ENCODE results near the gene MRPL12.

The MRPL12 gene

DNA sequence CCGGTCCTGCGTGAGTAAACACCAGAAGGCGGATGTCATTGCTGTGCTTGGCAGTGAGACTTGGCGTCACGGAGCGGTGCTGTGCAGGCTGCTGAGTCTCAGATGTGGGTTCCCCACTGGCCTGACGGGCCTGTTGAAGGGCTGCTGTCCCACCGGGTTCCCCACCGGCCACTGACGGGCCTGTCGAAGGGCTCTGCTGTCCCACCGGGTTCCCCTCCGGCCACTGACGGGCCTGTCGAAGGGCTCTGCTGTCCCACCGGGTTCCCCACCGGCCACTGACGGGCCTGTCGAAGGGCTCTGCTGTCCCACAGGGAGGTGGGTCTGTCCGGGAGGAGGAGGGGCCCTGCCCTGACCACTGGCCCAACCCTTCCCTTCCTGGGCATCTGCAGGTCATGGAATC, 16.6 kb upstream of the MRPL12 start:
- H2AFZ ChIP-seq (ENCODE audit: low read length) = no peak overlapping the region
- TF ChIP-seq EZH2 (IDR thresholded peaks at IDR 0.05; ENCODE audit: borderline replicate concordance, low read length) = no peak
- TF ChIP-seq, protein P1, sequence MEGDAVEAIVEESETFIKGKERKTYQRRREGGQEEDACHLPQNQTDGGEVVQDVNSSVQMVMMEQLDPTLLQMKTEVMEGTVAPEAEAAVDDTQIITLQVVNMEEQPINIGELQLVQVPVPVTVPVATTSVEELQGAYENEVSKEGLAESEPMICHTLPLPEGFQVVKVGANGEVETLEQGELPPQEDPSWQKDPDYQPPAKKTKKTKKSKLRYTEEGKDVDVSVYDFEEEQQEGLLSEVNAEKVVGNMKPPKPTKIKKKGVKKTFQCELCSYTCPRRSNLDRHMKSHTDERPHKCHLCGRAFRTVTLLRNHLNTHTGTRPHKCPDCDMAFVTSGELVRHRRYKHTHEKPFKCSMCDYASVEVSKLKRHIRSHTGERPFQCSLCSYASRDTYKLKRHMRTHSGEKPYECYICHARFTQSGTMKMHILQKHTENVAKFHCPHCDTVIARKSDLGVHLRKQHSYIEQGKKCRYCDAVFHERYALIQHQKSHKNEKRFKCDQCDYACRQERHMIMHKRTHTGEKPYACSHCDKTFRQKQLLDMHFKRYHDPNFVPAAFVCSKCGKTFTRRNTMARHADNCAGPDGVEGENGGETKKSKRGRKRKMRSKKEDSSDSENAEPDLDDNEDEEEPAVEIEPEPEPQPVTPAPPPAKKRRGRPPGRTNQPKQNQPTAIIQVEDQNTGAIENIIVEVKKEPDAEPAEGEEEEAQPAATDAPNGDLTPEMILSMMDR (IDR thresholded peaks at IDR 0.05; ENCODE audit: low read length) = no peak
- H3K4me1 ChIP-seq (ENCODE audit: insufficient read depth, low read length, severe bottlenecking) = peaks cover 28% of the 10 kb centered on the region
- H3K79me2 ChIP-seq (ENCODE audit: insufficient read depth, low read length) = peaks cover 15% of the 10 kb centered on the region
- H3K4me2 ChIP-seq (ENCODE audit: low read length) = no peak overlapping the region
- H3K27ac ChIP-seq (ENCODE audit: low read depth, low read length, poor library complexity, severe bottlenecking) = no peak overlapping the region
- H3K9me3 ChIP-seq (ENCODE audit: low read length) = no peaks in the 10 kb centered on the region
- H4K20me1 ChIP-seq (ENCODE audit: insufficient read depth, low read length) = no peaks in the 10 kb centered on the region
- H3K36me3 ChIP-seq (ENCODE audit: insufficient read depth, low read length) = peaks cover 62% of the 10 kb centered on the region
- no peaks in the 10 kb centered on the region for H3F3A ChIP-seq (ENCODE audit: insufficient read depth, low read length)
- no peak overlapping the region for H3K4me3 ChIP-seq (ENCODE audit: low read depth, low read length, poor library complexity, severe bottlenecking)
- no peak overlapping the region for H3K9ac ChIP-seq (ENCODE audit: low read length)
- H3K27me3 ChIP-seq (ENCODE audit: insufficient read depth, low read length) = no peaks in the 10 kb centered on the region
- no peaks in the 10 kb centered on the region for H3K9me2 ChIP-seq (ENCODE audit: low read depth, low read length)

DNA sequence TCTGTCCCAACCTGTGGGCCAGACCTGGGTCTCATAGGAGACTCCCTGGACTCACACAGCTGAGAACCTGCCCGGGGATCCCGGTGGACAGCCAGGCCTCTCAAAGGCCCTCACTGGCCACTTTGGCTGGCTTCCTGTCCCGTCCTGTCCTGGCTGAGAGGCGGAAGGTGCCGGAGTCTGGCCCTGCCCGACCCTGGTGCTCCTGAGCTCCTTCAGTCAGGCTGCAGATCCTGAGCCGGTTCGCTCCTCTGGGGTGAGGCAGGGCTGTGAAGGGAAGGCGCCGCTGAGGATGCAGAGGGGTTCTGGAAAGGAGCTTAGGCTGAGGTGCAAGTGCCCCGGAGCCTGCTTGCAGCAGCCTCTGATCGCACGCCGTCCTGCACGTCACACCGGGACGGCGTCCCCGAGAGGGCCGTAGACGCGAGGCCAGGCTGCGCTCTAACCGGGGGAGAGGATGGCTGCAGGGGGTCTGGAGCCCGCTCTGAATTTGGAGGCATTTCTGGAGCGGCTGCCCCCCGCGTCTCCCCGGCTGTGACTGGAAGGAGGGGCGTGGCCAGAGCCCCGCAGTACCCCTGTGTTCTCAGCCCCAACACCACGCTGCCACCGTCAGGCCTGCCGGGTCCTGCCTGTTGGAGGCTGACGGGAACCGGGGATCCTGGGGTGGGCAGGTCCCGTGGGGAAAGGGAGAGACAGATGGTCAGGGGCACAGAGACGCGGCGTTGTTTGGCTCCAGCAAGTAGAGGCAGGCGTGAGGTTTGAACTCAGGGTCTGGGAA, 15.2 kb upstream of the MRPL12 start:
- Histone ChIP-seq H3K4me2 (ENCODE audit: low read length) (no peak overlapping the region), H2AFZ (ENCODE audit: low read length) (no peak overlapping the region), H3K4me3 (ENCODE audit: low read depth, low read length, poor library complexity, severe bottlenecking) (no peak overlapping the region), H4K20me1 (ENCODE audit: insufficient read depth, low read length) (no peaks in the 10 kb centered on the region), H3K36me3 (ENCODE audit: insufficient read depth, low read length) (peaks cover 72% of the 10 kb centered on the region), H3K4me1 (ENCODE audit: insufficient read depth, low read length, severe bottlenecking) (peaks cover 16% of the 10 kb centered on the region), H3K9me3 (ENCODE audit: low read length) (no peaks in the 10 kb centered on the region), H3K27ac (ENCODE audit: low read depth, low read length, poor library complexity, severe bottlenecking) (no peak overlapping the region), H3F3A (ENCODE audit: insufficient read depth, low read length) (no peaks in the 10 kb centered on the region), H3K79me2 (ENCODE audit: insufficient read depth, low read length) (peaks cover 10% of the 10 kb centered on the region), H3K9me2 (ENCODE audit: low read depth, low read length) (no peaks in the 10 kb centered on the region), H3K9ac (ENCODE audit: low read length) (no peak overlapping the region), H3K27me3 (ENCODE audit: insufficient read depth, low read length) (no peaks in the 10 kb centered on the region)
- TF ChIP-seq, protein P1 (IDR thresholded peaks at IDR 0.05; ENCODE audit: low read length) = no peak
- TF ChIP-seq EZH2 (IDR thresholded peaks at IDR 0.05; ENCODE audit: borderline replicate concordance, low read length) = no peak

DNA sequence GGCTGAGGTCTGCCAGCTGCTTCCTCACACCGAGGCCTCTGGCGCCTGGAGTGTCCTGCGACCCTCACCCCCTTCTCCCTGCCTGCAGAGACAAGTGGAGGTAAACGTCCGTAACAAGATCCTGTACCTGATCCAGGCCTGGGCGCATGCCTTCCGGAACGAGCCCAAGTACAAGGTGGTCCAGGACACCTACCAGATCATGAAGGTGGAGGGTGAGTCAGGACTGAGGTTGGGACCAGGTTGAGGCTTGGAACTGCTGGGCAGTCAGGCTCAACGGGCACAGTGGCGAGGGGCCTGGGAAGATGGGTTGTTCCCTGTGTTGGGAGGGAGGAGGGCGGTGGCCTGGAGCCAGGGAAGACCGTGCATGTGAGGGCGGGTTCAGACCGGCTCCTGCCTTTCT, 14.6 kb upstream of the MRPL12 start:
- Histone ChIP-seq H3K27ac (ENCODE audit: low read depth, low read length, poor library complexity, severe bottlenecking) (no peak overlapping the region), H3K9me3 (ENCODE audit: low read length) (no peaks in the 10 kb centered on the region), H3K79me2 (ENCODE audit: insufficient read depth, low read length) (peaks cover 10% of the 10 kb centered on the region), H3K27me3 (ENCODE audit: insufficient read depth, low read length) (no peaks in the 10 kb centered on the region), H3K9me2 (ENCODE audit: low read depth, low read length) (no peaks in the 10 kb centered on the region), H4K20me1 (ENCODE audit: insufficient read depth, low read length) (no peaks in the 10 kb centered on the region), H3K4me1 (ENCODE audit: insufficient read depth, low read length, severe bottlenecking) (peaks cover 16% of the 10 kb centered on the region), H2AFZ (ENCODE audit: low read length) (no peak overlapping the region), H3K9ac (ENCODE audit: low read length) (no peak overlapping the region), H3K4me3 (ENCODE audit: low read depth, low read length, poor library complexity, severe bottlenecking) (no peak overlapping the region), H3K4me2 (ENCODE audit: low read length) (no peak overlapping the region), H3F3A (ENCODE audit: insufficient read depth, low read length) (no peaks in the 10 kb centered on the region), H3K36me3 (ENCODE audit: insufficient read depth, low read length) (peaks cover 78% of the 10 kb centered on the region)
- no peak for TF ChIP-seq EZH2 (IDR thresholded peaks at IDR 0.05; ENCODE audit: borderline replicate concordance, low read length)
- TF ChIP-seq, protein P1 (IDR thresholded peaks at IDR 0.05; ENCODE audit: low read length) = no peak

Measured in OCI-LY1 (cell line).